Measurements from ENCODE around the gene PGAP3.

Gene PGAP3

DNA sequence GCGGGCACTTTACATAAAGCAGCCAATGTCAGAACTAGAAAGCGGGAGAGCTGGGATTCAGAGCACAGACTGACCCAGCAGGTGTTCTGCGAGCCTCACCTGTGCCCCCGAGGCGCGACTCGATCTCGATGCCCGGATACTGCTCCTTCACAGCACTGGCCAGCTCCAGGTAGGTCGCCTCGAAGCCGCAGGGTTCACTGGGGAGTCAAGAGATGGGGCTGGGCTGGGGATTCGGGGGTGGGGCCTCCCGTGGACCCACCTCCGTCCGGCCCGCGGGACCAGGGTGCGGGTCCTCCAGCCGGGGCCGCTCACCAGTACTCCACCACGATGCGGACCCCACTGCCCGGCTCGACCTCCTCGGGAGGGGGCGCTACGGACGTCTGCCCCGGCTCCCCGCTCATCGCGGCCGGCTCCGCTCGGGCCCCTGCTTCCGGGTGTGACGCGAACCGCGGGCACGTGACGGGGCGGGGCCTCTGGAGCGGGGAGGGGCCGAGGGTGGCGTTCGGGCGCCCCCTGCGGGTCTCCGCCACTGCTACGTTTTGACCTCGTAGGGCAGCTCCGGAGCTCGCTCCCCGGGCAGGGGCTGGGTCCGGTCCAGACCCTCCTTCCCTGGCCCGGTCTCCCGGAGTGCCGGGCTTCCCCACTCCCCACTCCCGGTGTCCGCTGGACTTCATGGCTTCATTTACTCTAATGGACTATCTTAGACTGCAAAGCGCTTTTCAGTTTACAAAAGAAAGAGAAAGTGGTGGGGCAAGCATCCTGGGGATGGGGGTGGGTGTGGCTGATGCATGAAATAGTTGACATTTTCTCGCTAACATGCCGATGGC, 42.5 kb upstream of the PGAP3 start, which contains the start of gene MIEN1 (continued):
- TF ChIP-seq OVOL3 (tag by site-specific recombination; IDR thresholded peaks at IDR 0.05), result peak; percentile 9; the same call in 1 of the 2 replicates
- peak; percentile 88 for TF ChIP-seq ZXDB (tag by site-specific recombination; IDR thresholded peaks at IDR 0.05)
- no peak for TF ChIP-seq ZNF558 (tag by site-specific recombination; IDR thresholded peaks at IDR 0.05)
- no peak for TF ChIP-seq ZNF658 (tag by site-specific recombination; IDR thresholded peaks at IDR 0.05)
- TF ChIP-seq ZBTB17 (tag by site-specific recombination; IDR thresholded peaks at IDR 0.05), result peak; percentile 78
- no peak for TF ChIP-seq ZNF19 (tag by site-specific recombination; IDR thresholded peaks at IDR 0.05; ENCODE audit: low read depth)
- TF ChIP-seq, protein P1, sequence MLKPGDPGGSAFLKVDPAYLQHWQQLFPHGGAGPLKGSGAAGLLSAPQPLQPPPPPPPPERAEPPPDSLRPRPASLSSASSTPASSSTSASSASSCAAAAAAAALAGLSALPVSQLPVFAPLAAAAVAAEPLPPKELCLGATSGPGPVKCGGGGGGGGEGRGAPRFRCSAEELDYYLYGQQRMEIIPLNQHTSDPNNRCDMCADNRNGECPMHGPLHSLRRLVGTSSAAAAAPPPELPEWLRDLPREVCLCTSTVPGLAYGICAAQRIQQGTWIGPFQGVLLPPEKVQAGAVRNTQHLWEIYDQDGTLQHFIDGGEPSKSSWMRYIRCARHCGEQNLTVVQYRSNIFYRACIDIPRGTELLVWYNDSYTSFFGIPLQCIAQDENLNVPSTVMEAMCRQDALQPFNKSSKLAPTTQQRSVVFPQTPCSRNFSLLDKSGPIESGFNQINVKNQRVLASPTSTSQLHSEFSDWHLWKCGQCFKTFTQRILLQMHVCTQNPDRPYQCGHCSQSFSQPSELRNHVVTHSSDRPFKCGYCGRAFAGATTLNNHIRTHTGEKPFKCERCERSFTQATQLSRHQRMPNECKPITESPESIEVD (tag by site-specific recombination; IDR thresholded peaks at IDR 0.05), result no peak
- TF ChIP-seq ZNF416 (tag by site-specific recombination; IDR thresholded peaks at IDR 0.05), result no peak
- TF ChIP-seq ZNF548 (tag by site-specific recombination; IDR thresholded peaks at IDR 0.05), result no peak
- TF ChIP-seq, protein P2, sequence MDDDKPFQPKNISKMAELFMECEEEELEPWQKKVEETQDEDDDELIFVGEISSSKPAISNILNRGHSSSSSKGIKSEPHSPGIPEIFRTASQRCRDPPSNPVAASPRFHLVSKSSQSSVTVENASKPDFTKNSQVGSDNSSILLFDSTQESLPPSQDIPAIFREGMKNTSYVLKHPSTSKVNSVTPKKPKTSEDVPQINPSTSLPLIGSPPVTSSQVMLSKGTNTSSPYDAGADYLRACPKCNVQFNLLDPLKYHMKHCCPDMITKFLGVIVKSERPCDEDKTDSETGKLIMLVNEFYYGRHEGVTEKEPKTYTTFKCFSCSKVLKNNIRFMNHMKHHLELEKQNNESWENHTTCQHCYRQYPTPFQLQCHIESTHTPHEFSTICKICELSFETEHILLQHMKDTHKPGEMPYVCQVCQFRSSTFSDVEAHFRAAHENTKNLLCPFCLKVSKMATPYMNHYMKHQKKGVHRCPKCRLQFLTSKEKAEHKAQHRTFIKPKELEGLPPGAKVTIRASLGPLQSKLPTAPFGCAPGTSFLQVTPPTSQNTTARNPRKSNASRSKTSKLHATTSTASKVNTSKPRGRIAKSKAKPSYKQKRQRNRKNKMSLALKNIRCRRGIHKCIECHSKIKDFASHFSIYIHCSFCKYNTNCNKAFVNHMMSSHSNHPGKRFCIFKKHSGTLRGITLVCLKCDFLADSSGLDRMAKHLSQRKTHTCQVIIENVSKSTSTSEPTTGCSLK (tag by site-specific recombination; IDR thresholded peaks at IDR 0.05), result no peak
- TF ChIP-seq SP2 (tag by site-specific recombination; IDR thresholded peaks at IDR 0.05), result peak; percentile 79
- TF ChIP-seq GLIS1 (tag by site-specific recombination; IDR thresholded peaks at IDR 0.05), result peak; percentile 59
- TF ChIP-seq BCL11B (tag by site-specific recombination; IDR thresholded peaks at IDR 0.05; ENCODE audit: low read depth), result peak; percentile 49; the same call in 1 of the 2 replicates
- no peak for TF ChIP-seq ZNF623 (tag by site-specific recombination; IDR thresholded peaks at IDR 0.05)
- TF ChIP-seq ZBTB8A (tag by site-specific recombination; IDR thresholded peaks at IDR 0.05), result peak; percentile 15; the same call in 1 of the 2 replicates
- peak; percentile 60; the same call in 1 of the 2 replicates for TF ChIP-seq ZNF629 (tag by site-specific recombination; IDR thresholded peaks at IDR 0.05)
- no peak for TF ChIP-seq GLI2 (tag by site-specific recombination; IDR thresholded peaks at IDR 0.05; ENCODE audit: borderline replicate concordance, low read depth)
- TF ChIP-seq ZNF146 (tag by site-specific recombination; IDR thresholded peaks at IDR 0.05), result no peak
- TF ChIP-seq ZFP3 (tag by site-specific recombination; IDR thresholded peaks at IDR 0.05; ENCODE audit: low read depth), result no peak
- TF ChIP-seq, protein P3, sequence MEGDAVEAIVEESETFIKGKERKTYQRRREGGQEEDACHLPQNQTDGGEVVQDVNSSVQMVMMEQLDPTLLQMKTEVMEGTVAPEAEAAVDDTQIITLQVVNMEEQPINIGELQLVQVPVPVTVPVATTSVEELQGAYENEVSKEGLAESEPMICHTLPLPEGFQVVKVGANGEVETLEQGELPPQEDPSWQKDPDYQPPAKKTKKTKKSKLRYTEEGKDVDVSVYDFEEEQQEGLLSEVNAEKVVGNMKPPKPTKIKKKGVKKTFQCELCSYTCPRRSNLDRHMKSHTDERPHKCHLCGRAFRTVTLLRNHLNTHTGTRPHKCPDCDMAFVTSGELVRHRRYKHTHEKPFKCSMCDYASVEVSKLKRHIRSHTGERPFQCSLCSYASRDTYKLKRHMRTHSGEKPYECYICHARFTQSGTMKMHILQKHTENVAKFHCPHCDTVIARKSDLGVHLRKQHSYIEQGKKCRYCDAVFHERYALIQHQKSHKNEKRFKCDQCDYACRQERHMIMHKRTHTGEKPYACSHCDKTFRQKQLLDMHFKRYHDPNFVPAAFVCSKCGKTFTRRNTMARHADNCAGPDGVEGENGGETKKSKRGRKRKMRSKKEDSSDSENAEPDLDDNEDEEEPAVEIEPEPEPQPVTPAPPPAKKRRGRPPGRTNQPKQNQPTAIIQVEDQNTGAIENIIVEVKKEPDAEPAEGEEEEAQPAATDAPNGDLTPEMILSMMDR (tag by site-specific recombination; IDR thresholded peaks at IDR 0.05), result peak; percentile 93
- peak; percentile 88; the same call in 1 of the 2 replicates for TF ChIP-seq ZBTB7A (tag by site-specific recombination; IDR thresholded peaks at IDR 0.05; ENCODE audit: low read depth)
- TF ChIP-seq KLF9 (tag by site-specific recombination; IDR thresholded peaks at IDR 0.05; ENCODE audit: low read depth), result peak; percentile 82
- no peak for TF ChIP-seq ZNF426 (tag by site-specific recombination; IDR thresholded peaks at IDR 0.05)
- TF ChIP-seq WT1 (tag by site-specific recombination; IDR thresholded peaks at IDR 0.05), result 0 out of 2 replicates have a peak, but pooled peaks have one; percentile 5
- TF ChIP-seq, protein P4, sequence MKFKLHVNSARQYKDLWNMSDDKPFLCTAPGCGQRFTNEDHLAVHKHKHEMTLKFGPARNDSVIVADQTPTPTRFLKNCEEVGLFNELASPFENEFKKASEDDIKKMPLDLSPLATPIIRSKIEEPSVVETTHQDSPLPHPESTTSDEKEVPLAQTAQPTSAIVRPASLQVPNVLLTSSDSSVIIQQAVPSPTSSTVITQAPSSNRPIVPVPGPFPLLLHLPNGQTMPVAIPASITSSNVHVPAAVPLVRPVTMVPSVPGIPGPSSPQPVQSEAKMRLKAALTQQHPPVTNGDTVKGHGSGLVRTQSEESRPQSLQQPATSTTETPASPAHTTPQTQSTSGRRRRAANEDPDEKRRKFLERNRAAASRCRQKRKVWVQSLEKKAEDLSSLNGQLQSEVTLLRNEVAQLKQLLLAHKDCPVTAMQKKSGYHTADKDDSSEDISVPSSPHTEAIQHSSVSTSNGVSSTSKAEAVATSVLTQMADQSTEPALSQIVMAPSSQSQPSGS (tag by site-specific recombination; IDR thresholded peaks at IDR 0.05; ENCODE audit: low read depth), result no peak
- no peak for TF ChIP-seq ZNF837 (tag by site-specific recombination; IDR thresholded peaks at IDR 0.05)
- TF ChIP-seq, protein P5, sequence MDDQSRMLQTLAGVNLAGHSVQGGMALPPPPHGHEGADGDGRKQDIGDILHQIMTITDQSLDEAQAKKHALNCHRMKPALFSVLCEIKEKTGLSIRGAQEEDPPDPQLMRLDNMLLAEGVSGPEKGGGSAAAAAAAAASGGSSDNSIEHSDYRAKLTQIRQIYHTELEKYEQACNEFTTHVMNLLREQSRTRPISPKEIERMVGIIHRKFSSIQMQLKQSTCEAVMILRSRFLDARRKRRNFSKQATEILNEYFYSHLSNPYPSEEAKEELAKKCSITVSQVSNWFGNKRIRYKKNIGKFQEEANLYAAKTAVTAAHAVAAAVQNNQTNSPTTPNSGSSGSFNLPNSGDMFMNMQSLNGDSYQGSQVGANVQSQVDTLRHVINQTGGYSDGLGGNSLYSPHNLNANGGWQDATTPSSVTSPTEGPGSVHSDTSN (CRISPR knock-in tag; IDR thresholded peaks at IDR 0.05), result 0 out of 2 replicates have a peak, but pooled peaks have one; percentile 39
- TF ChIP-seq ZNF221 (tag by site-specific recombination; IDR thresholded peaks at IDR 0.05; ENCODE audit: borderline replicate concordance), result no peak
- no peak for TF ChIP-seq ZBTB21 (tag by site-specific recombination; IDR thresholded peaks at IDR 0.05)
- no peak for TF ChIP-seq ZNF24 (tag by site-specific recombination; IDR thresholded peaks at IDR 0.05)
- TF ChIP-seq, protein P6, sequence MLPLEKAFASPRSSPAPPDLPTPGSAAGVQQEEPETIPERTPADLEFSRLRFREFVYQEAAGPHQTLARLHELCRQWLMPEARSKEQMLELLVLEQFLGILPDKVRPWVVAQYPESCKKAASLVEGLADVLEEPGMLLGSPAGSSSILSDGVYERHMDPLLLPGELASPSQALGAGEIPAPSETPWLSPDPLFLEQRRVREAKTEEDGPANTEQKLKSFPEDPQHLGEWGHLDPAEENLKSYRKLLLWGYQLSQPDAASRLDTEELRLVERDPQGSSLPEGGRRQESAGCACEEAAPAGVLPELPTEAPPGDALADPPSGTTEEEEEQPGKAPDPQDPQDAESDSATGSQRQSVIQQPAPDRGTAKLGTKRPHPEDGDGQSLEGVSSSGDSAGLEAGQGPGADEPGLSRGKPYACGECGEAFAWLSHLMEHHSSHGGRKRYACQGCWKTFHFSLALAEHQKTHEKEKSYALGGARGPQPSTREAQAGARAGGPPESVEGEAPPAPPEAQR (tag by site-specific recombination; IDR thresholded peaks at IDR 0.05), result no peak

Measured in HEK293 (cell line).